Smooth muscle cell of the brain vasculature (primary cell): ENCODE measurements around the gene NEMP2.

Experiments used
- DNase-seq: peaks from one replicate; pipeline ENCODE4 v3.0.0-alpha.2; 2012; ENCODE audit warnings: low read depth, low spot score

Gene NEMP2

DNA sequence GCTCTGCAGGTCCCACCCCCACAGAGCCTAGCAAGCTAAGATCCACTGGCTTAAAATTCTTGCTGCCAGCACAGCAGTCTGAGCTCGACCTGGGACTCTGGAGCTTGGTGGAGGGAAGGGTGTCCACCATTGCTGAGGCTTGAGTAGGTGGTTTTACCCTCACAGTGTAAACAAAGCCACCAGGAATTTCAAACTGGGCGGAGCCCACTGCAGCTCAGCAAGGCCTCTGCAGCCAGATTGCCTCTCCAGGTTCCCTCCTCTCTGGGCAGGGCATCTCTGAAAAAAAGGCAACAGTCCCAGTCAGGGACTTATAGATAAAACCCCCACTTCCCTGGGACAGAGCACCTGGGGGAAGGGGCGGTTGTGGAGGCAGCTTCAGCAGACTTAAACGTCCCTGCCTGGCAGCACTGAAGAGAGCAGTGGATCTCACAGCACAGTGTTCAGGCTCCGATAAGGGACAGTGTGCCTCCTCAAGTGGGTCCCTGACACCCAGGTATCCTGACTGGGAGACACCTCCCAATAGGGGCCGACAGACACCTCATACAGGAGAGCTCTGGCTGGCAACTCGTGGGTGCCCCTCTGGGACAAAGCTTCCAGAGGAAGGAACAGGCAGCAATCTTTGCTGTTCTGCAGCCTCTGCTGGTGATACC lies 20.0 kb upstream of the NEMP2 start:
- no peak for DNase-seq

DNA sequence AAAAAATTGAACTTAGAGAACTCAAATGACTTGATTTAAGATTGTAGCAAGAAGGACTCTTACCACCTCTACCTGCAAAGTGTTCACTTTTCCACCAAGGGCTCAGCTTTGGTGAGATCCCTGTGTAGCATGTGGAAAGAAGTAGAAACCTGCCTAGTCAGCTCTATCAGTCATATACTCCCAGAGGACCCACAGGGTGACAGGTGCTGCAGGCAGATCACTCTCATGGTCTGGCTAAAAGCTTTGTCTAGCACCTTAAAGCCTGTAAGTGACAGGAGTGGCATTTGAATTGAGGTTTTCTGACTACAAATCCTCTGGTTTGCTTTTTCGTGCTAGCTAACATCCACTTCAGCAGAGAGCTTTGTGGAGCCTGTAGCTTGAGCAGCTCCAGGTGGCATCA lies 18.7 kb upstream of the NEMP2 start:
- no peak for DNase-seq

DNA sequence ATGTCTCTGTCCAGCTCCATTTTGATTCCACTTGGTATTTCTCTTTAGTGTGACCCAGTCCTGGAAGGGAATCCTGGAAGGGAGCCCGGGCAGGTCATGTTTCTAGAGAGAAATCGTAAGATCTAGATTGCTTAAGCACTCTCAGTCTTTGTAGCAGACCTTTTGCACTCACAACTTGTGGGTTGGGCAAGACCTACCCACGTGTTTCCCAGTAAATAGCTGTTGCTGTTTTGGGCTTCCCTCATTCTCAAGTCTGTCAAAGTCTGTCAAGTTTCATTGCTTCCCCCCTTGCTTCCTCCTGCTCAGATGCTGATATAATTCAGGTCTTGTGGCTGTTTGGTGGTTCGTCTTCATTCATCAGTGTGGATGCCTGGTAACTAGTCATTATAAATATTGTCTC lies 17.4 kb upstream of the NEMP2 start:
- DNase-seq: no peak

DNA sequence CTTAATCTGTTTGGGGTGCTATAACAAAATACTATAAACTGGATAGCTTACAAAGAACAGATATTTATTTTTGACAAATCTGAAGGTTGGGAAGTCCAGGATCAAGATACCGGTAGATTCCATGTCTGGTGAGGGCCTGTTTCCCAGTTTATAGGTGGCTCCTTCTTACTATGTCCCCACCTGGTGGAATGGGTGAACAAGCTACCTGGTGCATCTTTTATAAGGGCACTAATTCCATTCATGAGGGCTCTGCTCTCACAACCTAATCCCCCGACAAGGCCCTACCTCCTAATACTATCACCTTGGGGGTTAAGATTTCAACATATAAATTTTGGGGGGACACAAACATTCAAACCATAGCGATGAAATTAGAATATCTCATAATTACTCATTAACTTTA lies 15.6 kb upstream of the NEMP2 start:
- DNase-seq: no peak

GRCh38 chr2:190547886-190548285 lies 13.4 kb upstream of the NEMP2 start:
- no peak for DNase-seq

DNA sequence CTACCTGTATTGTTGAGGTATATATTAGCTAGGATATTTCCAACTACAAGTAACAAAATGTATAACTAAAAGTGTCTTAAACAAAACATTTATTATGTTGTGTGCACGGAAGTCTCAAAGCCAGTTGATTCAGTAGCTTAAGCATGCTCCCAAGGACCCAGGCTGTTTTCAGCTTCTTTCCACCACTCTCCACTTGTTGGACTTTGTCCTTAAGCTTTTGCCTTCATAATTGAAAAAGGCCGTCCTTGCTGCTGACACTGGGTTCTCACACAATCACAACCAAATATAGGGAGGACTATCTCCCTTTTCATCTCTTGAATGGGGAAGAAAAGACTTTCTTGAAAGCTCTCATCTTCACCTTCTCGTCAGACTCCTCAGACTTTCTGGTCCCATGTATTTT lies 12.2 kb upstream of the NEMP2 start:
- no peak for DNase-seq

- no peak for DNase-seq
Measured at GRCh38 chr2:190545555-190546385, 11.2 kb upstream of the NEMP2 start.

- no peak for DNase-seq
Measured at GRCh38 chr2:190545093-190545492, 10.6 kb upstream of the NEMP2 start.

DNA sequence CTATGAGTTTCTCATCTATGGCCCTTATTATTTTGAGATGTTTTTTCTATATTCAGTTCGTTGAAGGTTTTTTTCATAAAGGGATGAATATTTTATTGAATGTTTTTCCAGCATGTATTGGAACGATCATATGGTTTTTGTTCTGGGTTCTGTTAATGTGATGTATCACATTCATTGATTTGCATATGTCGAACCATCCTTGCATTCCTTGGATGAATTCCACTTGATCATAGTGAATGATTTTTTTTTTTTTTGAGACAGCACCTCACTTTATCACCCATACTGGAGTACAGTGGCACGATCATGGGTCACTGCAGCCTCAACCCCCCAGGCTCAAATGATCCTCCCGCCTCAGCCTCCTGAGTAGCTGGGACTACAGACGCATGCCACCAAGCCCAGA lies 5.5 kb upstream of the NEMP2 start:
- no peak for DNase-seq

GRCh38 chr2:190538201-190538600 lies 3.7 kb upstream of the NEMP2 start:
- no peak for DNase-seq

- DNase-seq: no peak
Measured at GRCh38 chr2:190537765-190538164, 3.2 kb upstream of the NEMP2 start.

DNA sequence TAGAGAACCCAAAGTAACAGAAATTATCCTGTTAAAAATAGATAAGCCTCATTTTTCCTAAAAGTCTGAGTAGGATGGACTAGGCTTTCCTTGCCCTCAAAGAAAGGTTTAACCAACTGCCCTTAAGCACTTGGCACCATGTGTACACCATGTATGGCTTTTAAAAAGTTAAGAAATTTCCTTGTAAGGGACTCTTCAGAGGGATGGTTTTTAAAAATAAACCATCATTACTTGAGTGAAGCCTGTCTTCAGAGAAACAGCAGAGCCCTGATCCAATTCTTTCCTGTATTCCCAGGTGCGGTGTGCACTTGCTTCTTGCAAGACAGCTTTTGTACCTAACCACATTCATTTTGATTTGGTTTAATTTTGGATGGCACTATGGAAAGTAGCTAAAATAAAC lies 1.1 kb upstream of the NEMP2 start:
- DNase-seq: no peak

GRCh38 chr2:190535121-190535439 lies 558 bp upstream of the NEMP2 start:
- no peak for DNase-seq

GRCh38 chr2:190533968-190534309 lies 583 bp downstream of the NEMP2 start:
- DNase-seq: no peak

GRCh38 chr2:190533175-190533967 lies 1.2 kb downstream of the NEMP2 start:
- no peak for DNase-seq

DNA sequence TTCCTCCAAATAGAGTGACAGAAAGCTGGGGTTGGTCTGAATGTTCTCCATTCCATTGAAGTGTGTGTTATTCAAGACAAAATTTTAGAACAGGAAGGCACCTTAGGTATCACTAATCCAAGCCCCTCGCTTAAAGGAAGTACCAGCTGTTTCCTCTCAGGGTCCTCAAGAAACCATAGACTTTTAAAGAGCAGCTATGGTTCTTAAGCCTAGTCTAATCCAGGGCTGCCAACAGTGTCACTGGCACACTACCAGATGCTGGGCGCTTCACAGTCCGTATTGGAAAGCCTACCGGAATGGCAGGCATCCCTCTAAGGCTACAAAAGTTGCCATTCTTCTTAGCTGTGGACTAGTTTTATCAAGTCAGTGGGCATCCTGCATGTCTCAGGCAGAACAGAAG lies 1.9 kb downstream of the NEMP2 start:
- no peak for DNase-seq

DNA sequence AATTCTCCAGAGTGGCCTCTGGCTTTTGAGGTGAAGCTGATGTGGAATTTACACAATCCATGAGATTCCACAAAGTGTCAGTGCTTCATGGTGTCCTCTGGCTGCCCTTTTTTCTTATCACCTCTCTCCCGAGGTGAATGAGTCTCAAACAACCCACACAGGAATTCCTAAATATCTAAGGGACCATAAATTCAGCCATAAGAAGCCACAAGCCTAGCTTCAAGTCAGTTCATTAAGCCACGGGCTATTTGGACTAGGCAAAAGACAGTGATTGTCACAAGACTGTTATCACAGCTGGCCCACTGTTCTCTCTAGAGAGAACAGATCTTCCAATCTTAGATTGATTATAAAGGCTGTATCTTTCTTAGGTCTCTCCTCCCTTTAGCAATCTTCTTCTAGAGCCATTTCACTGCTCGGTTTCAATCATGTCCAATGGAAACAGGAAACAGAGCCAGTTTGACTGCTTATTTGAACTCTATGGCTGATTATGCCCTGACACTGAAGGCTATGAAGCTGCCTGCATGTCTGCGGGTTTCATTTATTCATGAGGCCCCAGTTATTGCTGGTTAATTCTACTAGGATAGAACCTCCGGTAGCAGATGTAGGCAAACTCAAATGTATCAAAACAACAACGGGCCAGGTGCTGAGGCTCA lies 4.1 kb downstream of the NEMP2 start:
- DNase-seq: no peak

- no peak for DNase-seq
Measured at GRCh38 chr2:190529486-190530247, 4.9 kb downstream of the NEMP2 start.

DNA sequence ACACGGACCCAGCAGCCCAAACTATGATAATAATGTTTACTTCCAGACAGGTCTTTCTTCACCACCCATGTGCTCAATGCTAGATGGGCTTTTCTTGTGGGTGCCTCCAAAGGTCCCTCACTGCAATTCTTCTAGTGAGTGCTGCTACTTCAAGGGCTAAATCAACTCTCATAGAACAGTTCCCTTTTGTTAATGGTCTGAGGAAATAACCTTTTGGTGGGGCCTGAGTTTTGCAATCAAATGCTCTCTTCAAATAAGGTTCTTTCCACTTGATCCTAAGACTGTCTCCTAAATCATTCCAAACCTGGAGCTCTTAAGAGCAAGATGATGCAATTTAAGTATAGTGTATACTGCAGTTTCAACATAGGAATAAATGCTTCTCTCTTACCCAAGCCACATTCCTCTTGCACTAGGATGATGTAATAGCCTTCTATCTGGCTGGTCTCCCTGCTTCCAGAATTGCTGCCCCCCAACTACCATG lies 6.0 kb downstream of the NEMP2 start:
- no peak for DNase-seq

GRCh38 chr2:190527918-190528317 lies 6.6 kb downstream of the NEMP2 start:
- DNase-seq: no peak

DNA sequence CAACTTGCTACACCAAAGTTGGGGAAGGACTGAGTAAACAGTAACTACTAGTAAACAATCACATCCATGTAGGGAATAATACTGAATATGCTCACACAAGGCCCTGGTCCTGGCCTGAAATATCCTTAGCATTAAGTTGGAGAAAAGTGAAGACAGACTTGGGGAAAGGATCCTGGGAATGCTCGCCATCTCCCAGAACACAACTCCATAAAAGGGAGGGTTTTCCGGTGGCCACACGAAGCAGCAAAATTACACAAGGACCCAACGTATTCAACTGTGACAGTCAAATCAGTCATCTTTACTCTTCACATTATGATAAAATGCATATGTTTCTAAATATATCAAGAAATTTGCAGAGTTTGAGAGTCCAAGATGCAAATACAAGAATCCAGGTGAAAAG lies 7.3 kb downstream of the NEMP2 start:
- DNase-seq: no peak
